IMR-90 (cell line): ENCODE data around the gene TIAM2. TPM values are rescaled to one million over a fixed set of nuclear protein-coding genes. Genes with fewer than 3 reads are reported as not detected.
A peak's percentile ranks its signal among the peaks of the same experiment; 100 is the strongest.

ENCODE experiments used
- ATAC-seq: fragments of 200-7000 bp; cut with Tn5 transposase; 2 replicates; pipeline ENCODE4 v1.9.1; 2020; ENCODE audit warnings: low read depth, mild to moderate bottlenecking, moderate library complexity
- BruUV-seq: library from RNA; stranded (reverse); fragments of 400-500 nt; replicated peaks from 2 replicates; lab custom pipeline; 2021; lab: Mats Ljungman, UMichigan
- CTCF ChIA-PET: fragments of 300-600 bp; formaldehyde crosslinking; extraction: SDS; loops from one replicate; lab custom pipeline; 2021; ENCODE audit warnings: antibody characterized with exemption; lab: Yijun Ruan, JAX
- POLR2A ChIA-PET: fragments of 300-600 bp; sonication (Branson Sonifier 250); formaldehyde crosslinking; loops from one replicate; lab custom pipeline; 2022; ENCODE audit warnings: antibody characterized with exemption; ENCODE audit not compliant: unreplicated experiment; lab: Charles Lee
- DNase-seq: peaks from one replicate; pipeline ENCODE4 v3.0.0; 2013
- H2AFZ ChIP-seq: replicated peaks from 2 replicates; pipeline ENCODE3; 2013; ENCODE audit warnings: low read length, mild to moderate bottlenecking; ENCODE audit not compliant: poor library complexity
- H2AK5ac ChIP-seq: 2 replicates; pipeline ENCODE4 v1.6.1; 2013; ENCODE audit warnings: low read depth, low read length, inconsistent platforms
- H2AK9ac ChIP-seq: replicated peaks from 2 replicates; pipeline ENCODE3; 2013; ENCODE audit warnings: mild to moderate bottlenecking, low read depth, low read length, moderate library complexity; ENCODE audit not compliant: poor library complexity
- H2BK120ac ChIP-seq: 2 replicates; pipeline ENCODE4 v1.6.1; 2013; ENCODE audit warnings: low read depth, low read length, inconsistent platforms
- H2BK15ac ChIP-seq: 3 replicates; pipeline ENCODE4 v1.6.1; 2013; ENCODE audit warnings: low read depth, low read length, inconsistent platforms
- H2BK20ac ChIP-seq: 2 replicates; pipeline ENCODE4 v1.6.1; 2013; ENCODE audit warnings: low read depth, mild to moderate bottlenecking, inconsistent platforms, low read length, moderate library complexity
- H2BK5ac ChIP-seq: 2 replicates; pipeline ENCODE4 v1.6.1; 2013; ENCODE audit warnings: mild to moderate bottlenecking, low read depth, low read length, inconsistent platforms; ENCODE audit not compliant: poor library complexity, severe bottlenecking
- H3K14ac ChIP-seq: replicated peaks from 2 replicates; pipeline ENCODE4 v1.6.1; 2013; ENCODE audit warnings: low read depth, low read length, inconsistent platforms
- H3K18ac ChIP-seq: 2 replicates; pipeline ENCODE4 v1.6.1; 2013; ENCODE audit warnings: low read depth, low read length, control low read depth
- H3K23ac ChIP-seq: 2 replicates; pipeline ENCODE4 v1.6.1; 2013; ENCODE audit warnings: low read depth, low read length, inconsistent platforms
- H3K27ac ChIP-seq: 2 replicates; pipeline ENCODE4 v1.5.1; 2013; ENCODE audit warnings: mild to moderate bottlenecking, control low read depth, low read length; ENCODE audit not compliant: insufficient read depth
- H3K27me3 ChIP-seq: 2 replicates; pipeline ENCODE4 v1.6.1; 2013; ENCODE audit warnings: low read length; ENCODE audit not compliant: control insufficient read depth, insufficient read depth
- H3K36me3 ChIP-seq: 2 replicates; pipeline ENCODE4 v1.6.1; 2013; ENCODE audit warnings: low read length, mixed read lengths; ENCODE audit not compliant: control insufficient read depth, insufficient read depth
- H3K4ac ChIP-seq: 2 replicates; pipeline ENCODE4 v1.6.1; 2013; ENCODE audit warnings: low read depth, low read length, inconsistent platforms
- H3K4me1 ChIP-seq: 2 replicates; pipeline ENCODE4 v1.6.1; 2013; ENCODE audit warnings: low read length, mixed read lengths; ENCODE audit not compliant: control insufficient read depth, insufficient read depth
- H3K4me2 ChIP-seq: 2 replicates; pipeline ENCODE4 v1.6.1; 2013; ENCODE audit warnings: low read depth, mild to moderate bottlenecking, control low read depth, low read length, moderate library complexity
- H3K4me3 ChIP-seq: 2 replicates; pipeline ENCODE4 v1.5.1; 2013; ENCODE audit warnings: low read depth, mild to moderate bottlenecking, control low read depth, low read length, moderate library complexity; ENCODE audit not compliant: insufficient read depth
- H3K56ac ChIP-seq: 2 replicates; pipeline ENCODE4 v1.6.1; 2013; ENCODE audit warnings: low read length, inconsistent platforms; ENCODE audit not compliant: insufficient read depth; ENCODE audit errors: extremely low read depth
- H3K79me1 ChIP-seq, 2 experiments: 2 replicates each; pipeline ENCODE4 v1.6.1; 2013; ENCODE audit warnings: low read length in 2 of 2, inconsistent platforms in 1 of 2, low read depth in 1 of 2
- H3K9ac ChIP-seq: 2 replicates; pipeline ENCODE4 v1.6.1; 2013; ENCODE audit warnings: low read depth, low read length, control low read depth
- H3K9me1 ChIP-seq: 2 replicates; pipeline ENCODE4 v1.6.1; 2013; ENCODE audit warnings: low read length, inconsistent platforms; ENCODE audit not compliant: insufficient read depth
- H3K9me3 ChIP-seq: 2 replicates; pipeline ENCODE4 v1.6.1; 2013; ENCODE audit warnings: low read length; ENCODE audit not compliant: control insufficient read depth, insufficient read depth
- H4K20me1 ChIP-seq: 2 replicates; pipeline ENCODE4 v1.6.1; 2013; ENCODE audit warnings: low read length, inconsistent platforms; ENCODE audit not compliant: insufficient read depth
- H4K5ac ChIP-seq: 2 replicates; pipeline ENCODE4 v1.6.1; 2013; ENCODE audit warnings: mild to moderate bottlenecking, low read depth, low read length, control low read depth
- H4K8ac ChIP-seq, 2 experiments: 2 replicates each; pipeline ENCODE4 v1.6.1; 2013; ENCODE audit warnings: low read depth in 2 of 2, low read length in 2 of 2, control low read depth in 1 of 2, inconsistent platforms in 1 of 2
- H4K91ac ChIP-seq: 2 replicates; pipeline ENCODE4 v1.6.1; 2013; ENCODE audit warnings: low read depth, low read length, inconsistent platforms; ENCODE audit not compliant: insufficient read depth
- BHLHE40 ChIP-seq: fragments of 150-350 bp; IDR thresholded peaks from 2 replicates; pipeline ENCODE4 v1.6.1; 2016; ENCODE audit warnings: mild to moderate bottlenecking, low read depth, low read length
- CEBPB ChIP-seq: IDR thresholded peaks from 2 replicates; pipeline ENCODE4 v1.6.1; 2012; ENCODE audit warnings: low read depth, low read length, improper control_type of control experiment
- CHD1 ChIP-seq: IDR thresholded peaks from 2 replicates; pipeline ENCODE4 v1.6.1; 2012; ENCODE audit warnings: low read depth, low read length, improper control_type of control experiment
- CTCF ChIP-seq: conservative IDR thresholded peaks from 2 replicates; pipeline ENCODE4 v1.5.1; 2012; ENCODE audit warnings: mild to moderate bottlenecking, low read depth, low read length, improper control_type of control experiment
- ELK1 ChIP-seq: fragments of 150-350 bp; IDR thresholded peaks from 2 replicates; pipeline ENCODE4 v1.6.1; 2016; ENCODE audit warnings: low read depth, mild to moderate bottlenecking, low read length, moderate library complexity, borderline replicate concordance
- FOS ChIP-seq: fragments of 150-350 bp; IDR thresholded peaks from 2 replicates; pipeline ENCODE4 v1.6.1; 2016; ENCODE audit warnings: low read depth, low read length
- MAZ ChIP-seq: IDR thresholded peaks from 2 replicates; pipeline ENCODE4 v1.6.1; 2012; ENCODE audit warnings: low read depth, mild to moderate bottlenecking, low read length, improper control_type of control experiment, moderate library complexity, borderline replicate concordance
- MXI1 ChIP-seq: IDR thresholded peaks from 2 replicates; pipeline ENCODE4 v1.6.1; 2012; ENCODE audit warnings: low read depth, mild to moderate bottlenecking, low read length, moderate library complexity, borderline replicate concordance
- NFE2L2 ChIP-seq: fragments of 150-350 bp; IDR thresholded peaks from 2 replicates; pipeline ENCODE4 v1.6.1; 2016; ENCODE audit warnings: low read depth, mild to moderate bottlenecking, low read length
- POLR2A ChIP-seq: IDR thresholded peaks from 2 replicates; pipeline ENCODE4 v1.6.1; 2012; ENCODE audit warnings: mild to moderate bottlenecking, low read depth, low read length
- RAD21 ChIP-seq: IDR thresholded peaks from 2 replicates; pipeline ENCODE4 v1.6.1; 2012; ENCODE audit warnings: low read length, improper control_type of control experiment
- RCOR1 ChIP-seq: IDR thresholded peaks from 2 replicates; pipeline ENCODE4 v1.6.1; 2012; ENCODE audit warnings: mild to moderate bottlenecking, low read length, improper control_type of control experiment; ENCODE audit not compliant: insufficient replicate concordance
- RFX5 ChIP-seq: IDR thresholded peaks from 2 replicates; pipeline ENCODE4 v1.8.0; 2012; ENCODE audit warnings: low read depth, mild to moderate bottlenecking, low read length, moderate library complexity
- SMC3 ChIP-seq: fragments of 150-350 bp; IDR thresholded peaks from 2 replicates; pipeline ENCODE4 v1.6.1; 2016; ENCODE audit warnings: low read depth, mild to moderate bottlenecking, antibody characterized with exemption, low read length, moderate library complexity
- WGBS, 2 experiments: methylation state at CpG; one replicate each; pipeline versions ENCODE4 v1.1.5 to v1.1.7; 2013; ENCODE audit warnings: missing lambda C conversion rate in 2 of 2; ENCODE audit not compliant: insufficient read length in 1 of 2; ENCODE audit errors: extremely low coverage in 2 of 2; 5-methylcytosine and 5-hydroxymethylcytosine counted together
- dilution Hi-C: fragments of 300-500 bp; cut with HindIII; formaldehyde crosslinking; loops from one replicate; pipeline ENCODE4 v1.14.3; 2018; ENCODE audit warnings: low sequenced_read_pairs; ENCODE audit not compliant: unreplicated experiment
- in situ Hi-C: fragments of 300-500 bp; cut with MboI; formaldehyde crosslinking; loops from 3 replicates; pipeline ENCODE4 v1.14.3; 2019; ENCODE audit warnings: low sequenced_read_pairs, inconsistent platforms, mixed read lengths
- intact Hi-C: fragments of 100-400 bp; cut with micrococcal nuclease; formaldehyde crosslinking; loops from 2 replicates; pipeline ENCODE4 v1.10.0; 2022
- polyA plus RNA-seq, 3 experiments: library from polyadenylated mRNA; depleted of rRNA; stranded (reverse); fragments of >200 nt; gene quantifications; 2 replicates each; pipeline ENCODE4 v1.2.3, GENCODE V29; 2012; ENCODE audit warnings: low replicate concordance in 1 of 3
- total RNA-seq: library from RNA; depleted of rRNA; stranded (reverse); fragments of >200 nt; gene quantifications from 2 replicates; pipeline ENCODE4 v1.2.3, GENCODE V29; 2012

The TIAM2 gene
- total and polyA plus RNA-seq, 2 of the 4 experiments (the other 2 are of a cell fraction) = 3.1 to 4.7 TPM

- Histone ChIP-seq H2BK15ac (no peak overlapping the region), H2AFZ (no peak overlapping the region), H4K20me1 (no peaks in the 10 kb centered on the region), H2BK20ac (no peak overlapping the region), H3K9me3 (no peaks in the 10 kb centered on the region), H3K36me3 (peaks cover 1% of the 10 kb centered on the region), H2AK5ac (no peak overlapping the region), H3K79me1 (no peaks in the 10 kb centered on the region), H2BK5ac (no peak overlapping the region), H4K8ac (no peak overlapping the region), H3K27ac (no peak overlapping the region), H2AK9ac (peak overlapping the region; percentile 23), H3K4ac (no peak overlapping the region), H4K91ac (no peak overlapping the region), H3K56ac (no peak overlapping the region), H3K9me1 (no peaks in the 10 kb centered on the region; the same call in 1 of the 2 replicates), H3K14ac (no peak overlapping the region), H2BK120ac (no peak overlapping the region), H4K5ac (no peak overlapping the region), H3K9ac (no peak overlapping the region), H3K18ac (no peak overlapping the region), H3K4me2 (no peak overlapping the region), H3K27me3 (no peaks in the 10 kb centered on the region), H3K4me1 (no peaks in the 10 kb centered on the region), H3K23ac (no peak overlapping the region), H3K4me3 (no peak overlapping the region)
- ChIA-PET CTCF (interaction anchor here (1.0 kb wide), 1 partner anchor 12 kb away, joined by 3 read pairs; no protein-coding TSS in a partner anchor), POLR2A (no interaction called here)
- no peak for DNase-seq
- dilution Hi-C loops (no loop called here), intact Hi-C loops (no loop called here), in situ Hi-C loops (no loop called here)
- ATAC-seq = peak; percentile 24; the same call in 1 of the 2 replicates
- WGBS, 2 experiments = no CpG with 5 or more reads among the region's 3 CpGs
- TF ChIP-seq RAD21 (no peak), SMC3 (no peak), MXI1 (no peak), CHD1 (no peak), RCOR1 (no peak), FOS (no peak), POLR2A (no peak), MAZ (no peak), NFE2L2 (no peak), CTCF (no peak), ELK1 (no peak), BHLHE40 (no peak), CEBPB (no peak), RFX5 (no peak)
- BruUV-seq = no TSS peak
These were observed 217.0 kb downstream of the TIAM2 start for GRCh38 chr6:155212106-155212505.
